Breast epithelium (tissue), 3 donors: Measurements from ENCODE around the gene PCDH9.

Experiments
- POLR2A ChIP-seq: fragments of 450-650 bp; IDR thresholded peaks from one replicate; pipeline ENCODE4 v1.6.1; 2016; ENCODE audit warnings: antibody characterized with exemption, mild to moderate bottlenecking, moderate library complexity
- POLR2AphosphoS5 ChIP-seq, 3 donors: sonication (generic); formaldehyde crosslinking; IDR thresholded peaks; one replicate each; pipeline ENCODE4 v1.6.1; 2017; ENCODE audit warnings: antibody characterized with exemption in 3 of 3
- TF ChIP-seq, protein P1 (sequence below), 3 donors: fragments of 450-650 bp; IDR thresholded peaks; one replicate each; pipeline ENCODE4 v1.5.1; 2016 to 2017; ENCODE audit warnings: antibody characterized with exemption in 3 of 3, mild to moderate bottlenecking in 3 of 3, moderate library complexity in 3 of 3

DNA sequence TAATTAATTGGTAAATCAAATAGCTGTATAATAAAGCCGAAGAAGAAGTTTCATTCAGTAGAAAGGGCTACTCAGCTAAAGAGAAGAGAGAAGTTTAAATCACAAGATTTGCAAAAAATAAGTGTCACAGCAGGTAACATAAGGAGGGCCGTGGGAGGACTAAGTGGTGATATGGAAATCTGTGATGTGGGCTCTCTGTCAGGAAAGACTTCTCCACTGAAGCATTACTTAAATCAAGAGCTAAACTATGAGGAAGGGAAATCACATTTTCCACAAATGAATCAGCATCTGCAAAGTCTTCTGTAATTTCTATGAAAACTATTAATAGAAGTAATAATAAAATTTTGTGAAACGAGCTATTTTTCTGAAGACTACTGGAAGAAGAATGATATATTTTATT, 153.8 kb downstream of the PCDH9 start:
- TF ChIP-seq, protein P1, sequence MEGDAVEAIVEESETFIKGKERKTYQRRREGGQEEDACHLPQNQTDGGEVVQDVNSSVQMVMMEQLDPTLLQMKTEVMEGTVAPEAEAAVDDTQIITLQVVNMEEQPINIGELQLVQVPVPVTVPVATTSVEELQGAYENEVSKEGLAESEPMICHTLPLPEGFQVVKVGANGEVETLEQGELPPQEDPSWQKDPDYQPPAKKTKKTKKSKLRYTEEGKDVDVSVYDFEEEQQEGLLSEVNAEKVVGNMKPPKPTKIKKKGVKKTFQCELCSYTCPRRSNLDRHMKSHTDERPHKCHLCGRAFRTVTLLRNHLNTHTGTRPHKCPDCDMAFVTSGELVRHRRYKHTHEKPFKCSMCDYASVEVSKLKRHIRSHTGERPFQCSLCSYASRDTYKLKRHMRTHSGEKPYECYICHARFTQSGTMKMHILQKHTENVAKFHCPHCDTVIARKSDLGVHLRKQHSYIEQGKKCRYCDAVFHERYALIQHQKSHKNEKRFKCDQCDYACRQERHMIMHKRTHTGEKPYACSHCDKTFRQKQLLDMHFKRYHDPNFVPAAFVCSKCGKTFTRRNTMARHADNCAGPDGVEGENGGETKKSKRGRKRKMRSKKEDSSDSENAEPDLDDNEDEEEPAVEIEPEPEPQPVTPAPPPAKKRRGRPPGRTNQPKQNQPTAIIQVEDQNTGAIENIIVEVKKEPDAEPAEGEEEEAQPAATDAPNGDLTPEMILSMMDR (IDR thresholded peaks at IDR 0.05) = no peak
- no peak for TF ChIP-seq POLR2A
- TF ChIP-seq POLR2AphosphoS5 (IDR thresholded peaks at IDR 0.05) = no peak
